Tibial nerve (tissue), 4 donors: ENCODE data around the gene ZNF865.

ENCODE experiments used
- CTCF ChIP-seq, 5 experiments: fragments of 200-600 bp in 3 of 5; fragments of 450-650 bp in 2 of 5; sonication (generic) in 3 of 5; IDR thresholded peaks; one replicate each; pipeline ENCODE4 v1.5.1; 2016 to 2019; ENCODE audit warnings: antibody characterized with exemption in 5 of 5, mild to moderate bottlenecking in 3 of 5, moderate library complexity in 2 of 5
- EP300 ChIP-seq, 2 donors: sonication (generic); formaldehyde crosslinking; IDR thresholded peaks; one replicate each; pipeline ENCODE4 v1.6.1; 2017; ENCODE audit warnings: antibody characterized with exemption in 2 of 2, mild to moderate bottlenecking in 1 of 2
- POLR2A ChIP-seq, 2 donors: fragments of 450-650 bp; IDR thresholded peaks; one replicate each; pipeline ENCODE4 v1.6.1; 2017; ENCODE audit warnings: antibody characterized with exemption in 2 of 2, mild to moderate bottlenecking in 2 of 2, moderate library complexity in 2 of 2

GRCh38 chr19:55647732-55648584 is 42.5 kb downstream of the ZNF865 start, which contains the start of gene CCDC106:
- TF ChIP-seq CTCF (IDR thresholded peaks at IDR 0.05), result no peak
- peak; percentile 5 to 41 for TF ChIP-seq EP300 (IDR thresholded peaks at IDR 0.05)
- TF ChIP-seq POLR2A (IDR thresholded peaks at IDR 0.05), result peak in 1 of 2 donors; percentile 21
